ENCODE results near the gene RAB33B. TPM values are rescaled to one million over a fixed set of nuclear protein-coding genes. Genes with fewer than 3 reads are reported as not detected.
"Not testable (repeated sequence)": the region's sequence is repeated elsewhere in the genome, so short reads cannot be mapped to it uniquely, and the experiment has no call there.

RAB33B gene
- total RNA-seq, 2 experiments from 2014 or later = 5.5 to 5.7 TPM

GRCh38 chr4:139447078-139447477, 6.8 kb upstream of the RAB33B start:
- CTCF ChIA-PET = not testable (repeated sequence)

GRCh38 chr4:139450586-139450985, 3.3 kb upstream of the RAB33B start:
- no peaks in the 10 kb centered on the region for H3K9me3 Mint-ChIP-seq
- no peak overlapping the region for H3K27ac Mint-ChIP-seq
- POLR2A ChIA-PET = no interaction called here
- DNase-seq = no peak
- intact Hi-C loops (cut with micrococcal nuclease) = loop anchor here (5.0 to 10.0 kb wide), 4 partner anchors 404 to 1208 kb away; partner anchors contain the start of genes ELMOD2 and SLC7A11
- peaks cover 5% of the 10 kb centered on the region for H3K36me3 Mint-ChIP-seq
- peaks cover 24% of the 10 kb centered on the region for H3K4me1 Mint-ChIP-seq (ENCODE audit: low read depth)
- CTCF ChIA-PET = no interaction called here
- H3K4me3 Mint-ChIP-seq = no peak overlapping the region
- no peaks in the 10 kb centered on the region for H3K27me3 Mint-ChIP-seq

More at GRCh38 chr4:139447078-139447477, 6.8 kb upstream of the RAB33B start:
- H3K36me3 Mint-ChIP-seq; H3K27me3 Mint-ChIP-seq; H3K4me1 Mint-ChIP-seq (ENCODE audit: low read depth); DNase-seq; POLR2A ChIA-PET; H3K27ac Mint-ChIP-seq; intact Hi-C loops (cut with micrococcal nuclease); H3K9me3 Mint-ChIP-seq; H3K4me3 Mint-ChIP-seq: not testable (repeated sequence)

GRCh38 chr4:139451997-139452396, 1.9 kb upstream of the RAB33B start:
- Mint-ChIP-seq H3K27ac (peak overlapping the region; percentile 97), H3K9me3 (no peaks in the 10 kb centered on the region)

GRCh38 chr4:139453041-139453370, 915 bp upstream of the RAB33B start:
- peak; percentile 80 for DNase-seq
- ChIA-PET CTCF (interaction anchor here (0.9 to 1.6 kb wide), 7 partner anchors 9 to 157 kb away, joined by 4 to 7 read pairs (median 5); partner anchors contain the start of gene SETD7), POLR2A (interaction anchor here (0.9 to 2.5 kb wide), 8 partner anchors 9 to 438 kb away, joined by 3 to 23 read pairs (median 3); partner anchors contain the start of genes ELF2, NAA15, NOCT and SETD7)
- H3K4me1 Mint-ChIP-seq (ENCODE audit: low read depth) = peaks cover 45% of the 10 kb centered on the region
- H3K9me3 Mint-ChIP-seq = no peaks in the 10 kb centered on the region
- H3K27ac Mint-ChIP-seq = peak overlapping the region; percentile 97
- H3K4me3 Mint-ChIP-seq = peak overlapping the region; percentile 95
- intact Hi-C loops (cut with micrococcal nuclease) = loop anchor here (1.0 to 10.0 kb wide), 11 partner anchors 37 to 1211 kb away; partner anchors contain the start of genes ELMOD2, NAA15, NOCT and SETD7
- peaks cover 5% of the 10 kb centered on the region for H3K36me3 Mint-ChIP-seq
- no peaks in the 10 kb centered on the region for H3K27me3 Mint-ChIP-seq

More at GRCh38 chr4:139451997-139452396, 1.9 kb upstream of the RAB33B start:
- peaks cover 35% of the 10 kb centered on the region for H3K4me1 Mint-ChIP-seq (ENCODE audit: low read depth)
- peaks cover 5% of the 10 kb centered on the region for H3K36me3 Mint-ChIP-seq
- ChIA-PET CTCF (interaction anchor here (0.6 to 1.6 kb wide), 3 partner anchors 26 to 321 kb away, joined by 3 to 6 read pairs (median 4); no protein-coding TSS in a partner anchor), POLR2A (interaction anchor here (2.5 kb wide), 1 partner anchor 104 kb away, joined by 23 read pairs; the partner anchor contains the start of gene SETD7)
- H3K27me3 Mint-ChIP-seq = no peaks in the 10 kb centered on the region
- peak overlapping the region; percentile 95 for H3K4me3 Mint-ChIP-seq
- no peak for DNase-seq
- intact Hi-C loops (cut with micrococcal nuclease) = loop anchor here (5.0 to 10.0 kb wide), 4 partner anchors 403 to 1210 kb away; partner anchors contain the start of genes ELMOD2 and SLC7A11

- H3K27me3 Mint-ChIP-seq = no peaks in the 10 kb centered on the region
- H3K4me3 Mint-ChIP-seq = peak overlapping the region; percentile 95
- CTCF ChIA-PET = interaction anchor here (0.6 to 1.6 kb wide), 8 partner anchors 9 to 158 kb away, joined by 3 to 7 read pairs (median 4); partner anchors contain the start of gene SETD7
- H3K36me3 Mint-ChIP-seq = peaks cover 5% of the 10 kb centered on the region
- intact Hi-C loops (cut with micrococcal nuclease) = loop anchor here (1.0 to 10.0 kb wide), 13 partner anchors 37 to 1211 kb away; partner anchors contain the start of genes ELMOD2, NAA15, NOCT and SCOC
- H3K27ac Mint-ChIP-seq = peak overlapping the region; percentile 97
- peak; percentile 98 for DNase-seq
- POLR2A ChIA-PET = interaction anchor here (0.9 to 2.5 kb wide), 8 partner anchors 9 to 438 kb away, joined by 3 to 23 read pairs (median 3); partner anchors contain the start of genes ELF2, NAA15, NOCT and SETD7
- no peaks in the 10 kb centered on the region for H3K9me3 Mint-ChIP-seq
- H3K4me1 Mint-ChIP-seq (ENCODE audit: low read depth) = peaks cover 50% of the 10 kb centered on the region
Observed at GRCh38 chr4:139453371-139454110, 380 bp upstream of the RAB33B start.

- POLR2A ChIA-PET = no interaction called here
- Mint-ChIP-seq H3K36me3 (peaks cover 5% of the 10 kb centered on the region), H3K4me3 (peak overlapping the region; percentile 95), H3K27me3 (no peaks in the 10 kb centered on the region), H3K4me1 (ENCODE audit: low read depth) (peaks cover 62% of the 10 kb centered on the region), H3K27ac (no peak overlapping the region), H3K9me3 (no peaks in the 10 kb centered on the region)
- intact Hi-C loops (cut with micrococcal nuclease) = loop anchor here (2.0 to 10.0 kb wide), 3 partner anchors 202 to 918 kb away; partner anchors contain the start of gene SCOC
- no peak for DNase-seq
- CTCF ChIA-PET = no interaction called here
Observed at GRCh38 chr4:139455126-139455538, 1.2 kb downstream of the RAB33B start.

GRCh38 chr4:139457318-139457717, 3.4 kb downstream of the RAB33B start:
- H3K4me3 Mint-ChIP-seq = no peak overlapping the region
- no peak for DNase-seq
- CTCF ChIA-PET = interaction anchor here (1.6 kb wide), 1 partner anchor 41 kb away, joined by 5 read pairs; no protein-coding TSS in a partner anchor
- H3K4me1 Mint-ChIP-seq (ENCODE audit: low read depth) = peaks cover 56% of the 10 kb centered on the region
- POLR2A ChIA-PET = no interaction called here
- H3K36me3 Mint-ChIP-seq = peaks cover 6% of the 10 kb centered on the region
- no peaks in the 10 kb centered on the region for H3K27me3 Mint-ChIP-seq
- intact Hi-C loops (cut with micrococcal nuclease) = loop anchor here (10.0 kb wide), 1 partner anchor 397 kb away; no protein-coding TSS in a partner anchor
- H3K9me3 Mint-ChIP-seq = no peaks in the 10 kb centered on the region
- H3K27ac Mint-ChIP-seq = no peak overlapping the region

GRCh38 chr4:139458543-139458942, 4.6 kb downstream of the RAB33B start:
- Mint-ChIP-seq H3K36me3 (peaks cover 6% of the 10 kb centered on the region), H3K27me3 (no peaks in the 10 kb centered on the region), H3K9me3 (no peaks in the 10 kb centered on the region), H3K4me3 (no peak overlapping the region), H3K27ac (no peak overlapping the region), H3K4me1 (ENCODE audit: low read depth) (peaks cover 52% of the 10 kb centered on the region)
- ChIA-PET POLR2A (no interaction called here), CTCF (no interaction called here)
- intact Hi-C loops (cut with micrococcal nuclease) = loop anchor here (10.0 kb wide), 1 partner anchor 396 kb away; no protein-coding TSS in a partner anchor
- DNase-seq = no peak

GRCh38 chr4:139458999-139459398, 5.1 kb downstream of the RAB33B start:
- Mint-ChIP-seq H3K9me3 (no peaks in the 10 kb centered on the region), H3K27ac (no peak overlapping the region), H3K4me3 (no peak overlapping the region), H3K36me3 (peaks cover 11% of the 10 kb centered on the region), H3K27me3 (no peaks in the 10 kb centered on the region), H3K4me1 (ENCODE audit: low read depth) (peaks cover 53% of the 10 kb centered on the region)
- POLR2A ChIA-PET = no interaction called here
- no peak for DNase-seq
- intact Hi-C loops (cut with micrococcal nuclease) = loop anchor here (10.0 kb wide), 1 partner anchor 396 kb away; no protein-coding TSS in a partner anchor
- CTCF ChIA-PET = no interaction called here

- DNase-seq = no peak
- Mint-ChIP-seq H3K4me1 (ENCODE audit: low read depth) (peaks cover 42% of the 10 kb centered on the region), H3K27ac (no peak overlapping the region), H3K36me3 (peaks cover 9% of the 10 kb centered on the region), H3K4me3 (no peak overlapping the region), H3K27me3 (no peaks in the 10 kb centered on the region), H3K9me3 (no peaks in the 10 kb centered on the region)
- ChIA-PET CTCF (no interaction called here), POLR2A (no interaction called here)
- intact Hi-C loops (cut with micrococcal nuclease) = no loop called here
Observed at GRCh38 chr4:139460565-139460964, 6.6 kb downstream of the RAB33B start.

- no peak overlapping the region for H3K27ac Mint-ChIP-seq
- H3K4me1 Mint-ChIP-seq (ENCODE audit: low read depth) = peaks cover 38% of the 10 kb centered on the region
- ChIA-PET POLR2A (no interaction called here), CTCF (no interaction called here)
- H3K27me3 Mint-ChIP-seq = no peaks in the 10 kb centered on the region
- no peaks in the 10 kb centered on the region for H3K9me3 Mint-ChIP-seq
- intact Hi-C loops (cut with micrococcal nuclease) = no loop called here
- H3K4me3 Mint-ChIP-seq = no peak overlapping the region
- peaks cover 9% of the 10 kb centered on the region for H3K36me3 Mint-ChIP-seq
- no peak for DNase-seq
Observed at GRCh38 chr4:139461022-139461628, 7.2 kb downstream of the RAB33B start.

GRCh38 chr4:139464512-139464911, 10.6 kb downstream of the RAB33B start:
- H3K9me3 Mint-ChIP-seq = peaks cover 14% of the 10 kb centered on the region
- H3K36me3 Mint-ChIP-seq = peaks cover 19% of the 10 kb centered on the region
- CTCF ChIA-PET; POLR2A ChIA-PET; H3K4me3 Mint-ChIP-seq; H3K4me1 Mint-ChIP-seq (ENCODE audit: low read depth); H3K27ac Mint-ChIP-seq; DNase-seq; intact Hi-C loops (cut with micrococcal nuclease); H3K27me3 Mint-ChIP-seq: not testable (repeated sequence)

Data from activated CD4-positive, alpha-beta memory T cell treated with anti-CD3 and anti-CD28 coated beads for 36 hours (primary cell).